ENCODE results near the gene BEAN1. TPM values are rescaled to one million over a fixed set of nuclear protein-coding genes. Genes with fewer than 3 reads are reported as not detected.
"Not testable (repeated sequence)": the region's sequence is repeated elsewhere in the genome, so short reads cannot be mapped to it uniquely, and the experiment has no call there.

BEAN1 gene
- total RNA-seq, 1 donor, result not detected

- H3K9me3 ChIP-seq (ENCODE audit: low read depth, low read length); H3K4me3 ChIP-seq (ENCODE audit: low read length); H3K27me3 ChIP-seq (ENCODE audit: insufficient read depth, low read length): not testable (repeated sequence)
- peaks cover 65% of the 10 kb centered on the region for H3K4me1 ChIP-seq (ENCODE audit: insufficient read depth, low read length)
These were observed 87.3 kb downstream of the BEAN1 start for GRCh38 chr16:66514391-66514790.

GRCh38 chr16:66514980-66515595, 88.0 kb downstream of the BEAN1 start:
- peaks cover 72% of the 10 kb centered on the region for H3K4me1 ChIP-seq (ENCODE audit: insufficient read depth, low read length)
- H3K27me3 ChIP-seq (ENCODE audit: insufficient read depth, low read length); H3K4me3 ChIP-seq (ENCODE audit: low read length); H3K9me3 ChIP-seq (ENCODE audit: low read depth, low read length): not testable (repeated sequence)

- H3K4me3 ChIP-seq (ENCODE audit: low read length), result no peak overlapping the region
- peaks cover 80% of the 10 kb centered on the region for H3K4me1 ChIP-seq (ENCODE audit: insufficient read depth, low read length)
These were observed 88.8 kb downstream of the BEAN1 start for GRCh38 chr16:66515596-66516508.

DNA sequence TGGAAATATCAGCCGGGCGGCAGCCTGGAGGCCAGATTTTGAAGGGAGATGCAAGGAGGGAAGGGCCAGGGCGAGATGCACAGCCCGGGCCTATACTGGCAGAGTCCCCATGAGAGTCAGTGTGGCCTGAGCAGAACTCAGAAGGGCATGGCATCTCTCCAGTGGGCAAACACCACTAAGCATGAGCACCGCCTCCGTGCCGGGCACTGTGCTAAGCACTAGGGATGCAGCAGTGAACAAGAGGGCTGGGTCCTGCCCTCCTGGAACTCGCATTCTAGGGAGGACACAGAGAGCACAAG, 89.4 kb downstream of the BEAN1 start:
- Histone ChIP-seq H3K4me1 (ENCODE audit: insufficient read depth, low read length) (peaks cover 86% of the 10 kb centered on the region), H3K4me3 (ENCODE audit: low read length) (no peak overlapping the region), H3K9me3 (ENCODE audit: low read depth, low read length) (no peaks in the 10 kb centered on the region), H3K27me3 (ENCODE audit: insufficient read depth, low read length) (no peaks in the 10 kb centered on the region)

More at GRCh38 chr16:66515596-66516508, 88.8 kb downstream of the BEAN1 start:
- H3K9me3 ChIP-seq (ENCODE audit: low read depth, low read length), result no peaks in the 10 kb centered on the region
- H3K27me3 ChIP-seq (ENCODE audit: insufficient read depth, low read length), result no peaks in the 10 kb centered on the region

DNA sequence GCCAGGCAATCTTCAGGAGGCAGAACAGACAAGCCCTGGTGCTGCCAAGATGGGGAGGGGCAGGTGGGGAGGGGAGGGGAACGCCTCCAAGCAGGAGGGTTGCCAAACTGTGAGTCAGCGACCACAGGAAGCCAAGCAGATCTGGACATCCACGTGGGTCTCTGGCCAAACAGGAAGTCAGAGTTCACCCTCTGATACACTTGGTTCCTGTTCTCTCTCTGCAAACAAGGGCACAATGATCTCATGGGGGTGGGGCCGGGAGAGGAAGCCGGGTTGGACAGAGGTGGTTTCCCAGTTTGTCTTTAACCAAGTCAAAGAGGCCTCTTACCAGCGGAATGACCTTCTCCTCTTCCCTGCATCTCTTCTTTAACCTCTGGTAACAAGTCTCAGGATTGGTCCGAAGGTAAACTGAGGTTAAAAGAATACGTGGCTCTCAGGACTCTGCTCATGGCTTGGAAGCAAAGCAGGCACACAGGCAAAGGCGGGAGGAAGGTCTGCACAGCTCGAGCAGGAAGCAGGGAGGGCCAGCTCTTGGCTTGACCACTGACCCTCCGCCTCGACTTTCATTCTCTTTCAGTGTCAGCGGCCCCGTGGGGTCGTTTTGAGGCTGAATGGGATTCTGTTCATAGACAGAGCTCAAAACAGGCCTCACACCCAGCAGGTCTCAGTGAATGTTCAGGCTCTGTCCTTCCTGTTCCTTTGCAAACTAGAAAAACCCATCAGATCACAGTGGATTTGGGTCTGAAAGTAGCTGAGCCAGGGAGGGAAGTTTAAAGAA, 89.9 kb downstream of the BEAN1 start:
- H3K9me3 ChIP-seq (ENCODE audit: low read depth, low read length), result no peaks in the 10 kb centered on the region
- no peaks in the 10 kb centered on the region for H3K27me3 ChIP-seq (ENCODE audit: insufficient read depth, low read length)
- peak overlapping the region; percentile 13 for H3K4me3 ChIP-seq (ENCODE audit: low read length)
- H3K4me1 ChIP-seq (ENCODE audit: insufficient read depth, low read length), result peaks cover 88% of the 10 kb centered on the region

- Histone ChIP-seq H3K9me3 (ENCODE audit: low read depth, low read length) (no peaks in the 10 kb centered on the region), H3K27me3 (ENCODE audit: insufficient read depth, low read length) (no peaks in the 10 kb centered on the region), H3K4me1 (ENCODE audit: insufficient read depth, low read length) (peaks cover 88% of the 10 kb centered on the region), H3K4me3 (ENCODE audit: low read length) (peak overlapping the region; percentile 13)
These were observed 90.6 kb downstream of the BEAN1 start for GRCh38 chr16:66517586-66518263.

DNA sequence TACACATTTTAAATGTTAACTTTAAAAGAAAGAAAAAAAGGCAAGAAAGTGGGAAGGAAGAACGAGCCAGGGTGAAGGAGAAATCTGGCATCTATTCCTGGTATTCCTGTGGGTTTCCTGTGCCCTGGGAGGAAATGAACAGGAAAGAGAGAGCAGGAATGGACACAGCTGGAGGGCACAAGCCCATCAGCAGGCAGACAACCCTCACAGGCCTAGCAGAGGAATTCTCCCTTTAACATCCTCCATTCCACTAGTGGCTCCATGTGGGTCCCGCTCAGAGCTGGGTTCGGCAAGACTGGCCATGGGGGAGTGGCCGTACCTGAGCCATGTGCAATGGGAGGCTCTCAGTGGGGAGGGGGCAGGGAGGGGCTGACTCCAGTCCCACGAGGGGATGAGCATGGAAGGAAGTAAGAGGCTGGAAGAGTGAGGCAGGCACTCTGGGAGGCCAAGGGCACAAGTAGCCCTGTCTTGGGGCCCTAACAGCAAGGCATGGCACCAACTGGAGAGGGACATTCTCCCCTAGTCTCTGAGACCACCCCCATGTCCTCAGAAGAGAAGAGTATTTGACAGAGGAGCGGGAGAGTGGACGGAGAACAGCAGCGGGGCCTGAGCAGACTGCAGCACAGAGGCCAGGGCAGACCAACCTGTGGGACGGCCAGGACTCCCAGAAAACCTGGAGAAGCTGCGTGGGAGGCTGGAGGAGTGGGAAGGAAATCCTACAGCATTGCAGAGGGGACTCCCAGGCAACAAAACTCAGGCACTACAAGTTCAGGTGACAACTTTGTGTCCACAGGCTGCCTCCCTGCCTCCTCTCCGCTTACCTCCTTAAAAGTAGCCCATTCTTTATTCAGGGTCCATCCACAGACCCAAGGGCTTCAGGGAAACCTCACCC, 92.6 kb downstream of the BEAN1 start:
- Histone ChIP-seq H3K4me1 (ENCODE audit: insufficient read depth, low read length) (peaks cover 97% of the 10 kb centered on the region), H3K27me3 (ENCODE audit: insufficient read depth, low read length) (no peaks in the 10 kb centered on the region), H3K4me3 (ENCODE audit: low read length) (no peak overlapping the region), H3K9me3 (ENCODE audit: low read depth, low read length) (no peaks in the 10 kb centered on the region)

- H3K9me3 ChIP-seq (ENCODE audit: low read depth, low read length), result no peaks in the 10 kb centered on the region
- H3K4me3 ChIP-seq (ENCODE audit: low read length), result no peak overlapping the region
These were observed 93.5 kb downstream of the BEAN1 start for GRCh38 chr16:66520406-66521170.

GRCh38 chr16:66521252-66521713, 94.2 kb downstream of the BEAN1 start:
- Histone ChIP-seq H3K4me3 (ENCODE audit: low read length) (no peak overlapping the region), H3K27me3 (ENCODE audit: insufficient read depth, low read length) (no peaks in the 10 kb centered on the region), H3K9me3 (ENCODE audit: low read depth, low read length) (no peaks in the 10 kb centered on the region), H3K4me1 (ENCODE audit: insufficient read depth, low read length) (peaks cover 98% of the 10 kb centered on the region)

More at GRCh38 chr16:66520406-66521170, 93.5 kb downstream of the BEAN1 start:
- Histone ChIP-seq H3K4me1 (ENCODE audit: insufficient read depth, low read length) (peaks cover 98% of the 10 kb centered on the region), H3K27me3 (ENCODE audit: insufficient read depth, low read length) (no peaks in the 10 kb centered on the region)

GRCh38 chr16:66521951-66522771, 95.1 kb downstream of the BEAN1 start:
- Histone ChIP-seq H3K4me3 (ENCODE audit: low read length) (no peak overlapping the region), H3K9me3 (ENCODE audit: low read depth, low read length) (no peaks in the 10 kb centered on the region), H3K27me3 (ENCODE audit: insufficient read depth, low read length) (no peaks in the 10 kb centered on the region), H3K4me1 (ENCODE audit: insufficient read depth, low read length) (peaks cover 100% of the 10 kb centered on the region)

DNA sequence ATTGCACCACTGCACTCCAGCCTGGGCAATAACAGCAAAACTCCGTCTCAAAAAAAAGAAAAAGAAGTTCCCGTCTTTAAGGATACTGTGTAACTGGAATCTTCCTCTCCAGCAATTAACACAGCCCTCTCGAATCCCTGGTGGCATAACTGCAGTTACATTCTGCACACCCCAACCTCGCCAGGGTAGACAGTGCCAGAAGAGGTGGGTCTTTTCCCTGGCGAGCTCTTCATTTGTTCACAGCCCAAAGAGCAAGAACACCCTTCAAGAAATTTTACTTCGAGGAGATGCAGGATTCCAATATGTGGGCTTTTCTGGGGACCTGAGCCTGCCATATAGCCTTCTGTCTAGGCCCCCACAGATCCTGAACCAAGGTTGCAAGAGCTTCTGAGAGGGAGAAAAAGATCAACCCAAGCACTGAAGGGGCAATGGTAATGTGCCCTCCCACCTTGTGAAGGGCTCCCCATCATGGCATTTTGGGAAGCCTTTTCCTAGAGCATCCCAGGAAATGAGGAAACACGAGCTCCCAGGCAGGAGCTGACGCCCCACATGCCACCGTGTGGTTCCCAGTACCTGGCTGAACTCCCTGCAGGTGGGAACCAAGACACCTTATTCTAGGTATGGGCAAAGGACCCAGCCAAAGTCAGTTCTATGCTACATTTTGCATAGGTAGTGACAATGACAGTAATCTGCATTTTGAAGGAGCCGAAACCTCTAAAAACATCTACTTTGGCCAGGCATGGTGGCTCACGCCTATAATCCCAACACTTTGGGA, 95.9 kb downstream of the BEAN1 start:
- Histone ChIP-seq H3K9me3 (ENCODE audit: low read depth, low read length) (no peaks in the 10 kb centered on the region), H3K4me3 (ENCODE audit: low read length) (no peak overlapping the region), H3K4me1 (ENCODE audit: insufficient read depth, low read length) (peaks cover 93% of the 10 kb centered on the region), H3K27me3 (ENCODE audit: insufficient read depth, low read length) (no peaks in the 10 kb centered on the region)

GRCh38 chr16:66523861-66524354, 96.8 kb downstream of the BEAN1 start:
- H3K9me3 ChIP-seq (ENCODE audit: low read depth, low read length), result no peaks in the 10 kb centered on the region
- H3K4me3 ChIP-seq (ENCODE audit: low read length), result no peak overlapping the region
- H3K27me3 ChIP-seq (ENCODE audit: insufficient read depth, low read length), result no peaks in the 10 kb centered on the region
- H3K4me1 ChIP-seq (ENCODE audit: insufficient read depth, low read length), result peaks cover 84% of the 10 kb centered on the region
